IPS DF 4.7 (cell line): ENCODE data around the gene KCNJ6.
A peak's percentile ranks its signal among the peaks of the same experiment; 100 is the strongest.
"Not testable (repeated sequence)": the region's sequence is repeated elsewhere in the genome, so short reads cannot be mapped to it uniquely, and the experiment has no call there.

Experiments used
- DNase-seq: peaks from one replicate; pipeline ENCODE4 v3.0.0-alpha.2; 2013; ENCODE audit warnings: low spot score; ENCODE audit errors: extremely low read depth

KCNJ6 gene

GRCh38 chr21:37614351-37614875, 301.8 kb downstream of the KCNJ6 start:
- no peak for DNase-seq

- no peak for DNase-seq
These were observed 309.2 kb downstream of the KCNJ6 start for GRCh38 chr21:37607081-37607480.

GRCh38 chr21:37606549-37606948, 309.7 kb downstream of the KCNJ6 start:
- DNase-seq = no peak

GRCh38 chr21:37605006-37605405, 311.3 kb downstream of the KCNJ6 start:
- DNase-seq = no peak

GRCh38 chr21:37603129-37603528, 313.1 kb downstream of the KCNJ6 start:
- DNase-seq = no peak

- no peak for DNase-seq
These were observed 314.3 kb downstream of the KCNJ6 start for GRCh38 chr21:37601915-37602314.

- DNase-seq = no peak
These were observed 315.2 kb downstream of the KCNJ6 start for GRCh38 chr21:37601027-37601426.

GRCh38 chr21:37595944-37596343, 320.3 kb downstream of the KCNJ6 start:
- DNase-seq = no peak

GRCh38 chr21:37594472-37594951, 321.7 kb downstream of the KCNJ6 start:
- no peak for DNase-seq

- no peak for DNase-seq
These were observed 322.4 kb downstream of the KCNJ6 start for GRCh38 chr21:37593740-37594471.

GRCh38 chr21:37593015-37593414, 323.2 kb downstream of the KCNJ6 start:
- DNase-seq = peak; percentile 95

GRCh38 chr21:37592496-37592895, 323.8 kb downstream of the KCNJ6 start:
- DNase-seq = no peak

GRCh38 chr21:37591994-37592393, 324.3 kb downstream of the KCNJ6 start:
- DNase-seq = not testable (repeated sequence)

- DNase-seq = not testable (repeated sequence)
These were observed 325.4 kb downstream of the KCNJ6 start for GRCh38 chr21:37590836-37591235.

- not testable (repeated sequence) for DNase-seq
These were observed 327.6 kb downstream of the KCNJ6 start for GRCh38 chr21:37588644-37589043.

- DNase-seq = no peak
These were observed 328.6 kb downstream of the KCNJ6 start for GRCh38 chr21:37587635-37588177.

GRCh38 chr21:37587203-37587602, 329.1 kb downstream of the KCNJ6 start:
- DNase-seq = no peak

GRCh38 chr21:37582590-37582989, 333.7 kb downstream of the KCNJ6 start:
- no peak for DNase-seq

- DNase-seq = no peak
These were observed 335.6 kb downstream of the KCNJ6 start for GRCh38 chr21:37580666-37581065.

GRCh38 chr21:37579356-37579755, 336.9 kb downstream of the KCNJ6 start:
- DNase-seq = no peak

GRCh38 chr21:37578471-37579126, 337.7 kb downstream of the KCNJ6 start:
- DNase-seq = no peak

- DNase-seq = not testable (repeated sequence)
These were observed 339.3 kb downstream of the KCNJ6 start for GRCh38 chr21:37576929-37577328.
